ENCODE results near the gene DPM2. TPM values are rescaled to one million over a fixed set of nuclear protein-coding genes. Genes with fewer than 3 reads are reported as not detected.

DPM2 gene
- total and polyA plus RNA-seq, 4 donors = 20.5 to 51.3 (median 50.9) TPM

- Histone ChIP-seq H3K9ac (ENCODE audit: insufficient read depth in 1 of 2, low read length in 2 of 2) (peak overlapping the region in 1 of 2 donors; percentile 33), H3K4me1 (ENCODE audit: control insufficient read depth in 5 of 5, insufficient read depth in 5 of 5, low read length in 5 of 5) (peaks cover 22 to 94% (median 55%) of the 10 kb centered on the region in 5 donors), H3K4me3 (no peak overlapping the region), H3K27me3 (ENCODE audit: control insufficient read depth in 3 of 3, insufficient read depth in 3 of 3, low read length in 2 of 3) (no peaks in the 10 kb centered on the region), H3K27ac (ENCODE audit: low read depth in 1 of 2, low read length in 1 of 2) (peak overlapping the region; percentile 40 to 51), H3K36me3 (ENCODE audit: control insufficient read depth in 4 of 4, insufficient read depth in 4 of 4, low read length in 4 of 4) (peaks cover 0 to 3% (median 0%) of the 10 kb centered on the region in 4 donors), H3K9me3 (ENCODE audit: control insufficient read depth in 4 of 4, insufficient read depth in 3 of 4, low read length in 3 of 4) (no peaks in the 10 kb centered on the region)
- TF ChIP-seq CTCF (IDR thresholded peaks at IDR 0.05; ENCODE audit: control extremely low read depth, extremely low read depth) = no peak
- 77 to 88% methylated on average over 12 of the region's 12 CpGs for WGBS, 2 donors
- ATAC-seq (ENCODE audit: insufficient read depth, low FRiP score) = no peak
- no peak for DNase-seq
Measured at GRCh38 chr9:127972236-127972871, 34.7 kb upstream of the DPM2 start.

GRCh38 chr9:127971357-127972235 lies 33.9 kb upstream of the DPM2 start:
- 47 to 53% methylated on average over 19 to 20 of the region's 20 CpGs for WGBS, 2 donors
- no peaks in the 10 kb centered on the region for H3K27me3 ChIP-seq (ENCODE audit: control insufficient read depth in 3 of 3, insufficient read depth in 3 of 3, low read length in 2 of 3)
- H3K9ac ChIP-seq (ENCODE audit: insufficient read depth in 1 of 2, low read length in 2 of 2) = no peak overlapping the region
- DNase-seq (peak in 1 of 3 donors; percentile 48), ATAC-seq (ENCODE audit: insufficient read depth, low FRiP score) (no peak)
- H3K4me3 ChIP-seq = no peak overlapping the region
- H3K4me1 ChIP-seq (ENCODE audit: control insufficient read depth in 5 of 5, insufficient read depth in 5 of 5, low read length in 5 of 5) = peaks cover 24 to 94% (median 57%) of the 10 kb centered on the region in 5 donors
- TF ChIP-seq CTCF (IDR thresholded peaks at IDR 0.05; ENCODE audit: control extremely low read depth, extremely low read depth) = no peak
- no peaks in the 10 kb centered on the region for H3K9me3 ChIP-seq (ENCODE audit: control insufficient read depth in 4 of 4, insufficient read depth in 3 of 4, low read length in 3 of 4)
- H3K27ac ChIP-seq (ENCODE audit: low read depth in 1 of 2, low read length in 1 of 2) = peak overlapping the region; percentile 40 to 51
- peaks cover 0 to 3% (median 0%) of the 10 kb centered on the region in 4 donors for H3K36me3 ChIP-seq (ENCODE audit: control insufficient read depth in 4 of 4, insufficient read depth in 4 of 4, low read length in 4 of 4)

- H3K27ac ChIP-seq (ENCODE audit: low read depth in 1 of 2, low read length in 1 of 2) = peak overlapping the region in 1 of 2 donors; percentile 17
- H3K36me3 ChIP-seq (ENCODE audit: control insufficient read depth in 4 of 4, insufficient read depth in 4 of 4, low read length in 4 of 4) = no peaks in the 10 kb centered on the region
- ATAC-seq (ENCODE audit: insufficient read depth, low FRiP score) = no peak
- peaks cover 31 to 94% (median 64%) of the 10 kb centered on the region in 5 donors for H3K4me1 ChIP-seq (ENCODE audit: control insufficient read depth in 5 of 5, insufficient read depth in 5 of 5, low read length in 5 of 5)
- TF ChIP-seq CTCF (IDR thresholded peaks at IDR 0.05; ENCODE audit: control extremely low read depth, extremely low read depth) = no peak
- WGBS, 2 donors = 64 to 71% methylated on average over 16 of the region's 16 CpGs
- H3K9ac ChIP-seq (ENCODE audit: insufficient read depth in 1 of 2, low read length in 2 of 2) = no peak overlapping the region
- H3K9me3 ChIP-seq (ENCODE audit: control insufficient read depth in 4 of 4, insufficient read depth in 3 of 4, low read length in 3 of 4) = no peaks in the 10 kb centered on the region
- H3K27me3 ChIP-seq (ENCODE audit: control insufficient read depth in 3 of 3, insufficient read depth in 3 of 3, low read length in 2 of 3) = no peaks in the 10 kb centered on the region
- no peak for DNase-seq
- H3K4me3 ChIP-seq = no peak overlapping the region
Measured at GRCh38 chr9:127970401-127971313, 33.0 kb upstream of the DPM2 start.
